ENCODE measurements around the gene TMEM185B.

TMEM185B gene

DNA sequence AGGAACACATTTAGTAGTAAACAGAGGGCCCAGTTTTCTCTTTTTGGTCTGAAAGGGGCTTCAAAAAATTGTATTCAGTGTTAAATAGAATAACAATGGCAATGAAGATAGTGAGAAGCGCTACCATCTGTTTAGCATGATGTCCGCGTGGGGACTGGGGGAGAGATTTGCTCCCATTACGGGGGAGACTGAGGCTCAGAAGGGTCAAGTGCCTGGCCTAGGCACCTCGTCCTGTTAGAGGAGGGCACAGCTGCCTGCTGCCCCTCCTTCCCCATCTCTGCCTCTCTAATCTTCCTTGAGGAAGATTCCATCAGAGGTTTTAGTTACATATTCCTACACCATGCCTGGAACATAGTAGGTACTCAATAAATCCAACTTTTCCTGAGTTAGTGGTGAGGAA, 10.1 kb upstream of the TMEM185B start:
- TF ChIP-seq, protein P1, sequence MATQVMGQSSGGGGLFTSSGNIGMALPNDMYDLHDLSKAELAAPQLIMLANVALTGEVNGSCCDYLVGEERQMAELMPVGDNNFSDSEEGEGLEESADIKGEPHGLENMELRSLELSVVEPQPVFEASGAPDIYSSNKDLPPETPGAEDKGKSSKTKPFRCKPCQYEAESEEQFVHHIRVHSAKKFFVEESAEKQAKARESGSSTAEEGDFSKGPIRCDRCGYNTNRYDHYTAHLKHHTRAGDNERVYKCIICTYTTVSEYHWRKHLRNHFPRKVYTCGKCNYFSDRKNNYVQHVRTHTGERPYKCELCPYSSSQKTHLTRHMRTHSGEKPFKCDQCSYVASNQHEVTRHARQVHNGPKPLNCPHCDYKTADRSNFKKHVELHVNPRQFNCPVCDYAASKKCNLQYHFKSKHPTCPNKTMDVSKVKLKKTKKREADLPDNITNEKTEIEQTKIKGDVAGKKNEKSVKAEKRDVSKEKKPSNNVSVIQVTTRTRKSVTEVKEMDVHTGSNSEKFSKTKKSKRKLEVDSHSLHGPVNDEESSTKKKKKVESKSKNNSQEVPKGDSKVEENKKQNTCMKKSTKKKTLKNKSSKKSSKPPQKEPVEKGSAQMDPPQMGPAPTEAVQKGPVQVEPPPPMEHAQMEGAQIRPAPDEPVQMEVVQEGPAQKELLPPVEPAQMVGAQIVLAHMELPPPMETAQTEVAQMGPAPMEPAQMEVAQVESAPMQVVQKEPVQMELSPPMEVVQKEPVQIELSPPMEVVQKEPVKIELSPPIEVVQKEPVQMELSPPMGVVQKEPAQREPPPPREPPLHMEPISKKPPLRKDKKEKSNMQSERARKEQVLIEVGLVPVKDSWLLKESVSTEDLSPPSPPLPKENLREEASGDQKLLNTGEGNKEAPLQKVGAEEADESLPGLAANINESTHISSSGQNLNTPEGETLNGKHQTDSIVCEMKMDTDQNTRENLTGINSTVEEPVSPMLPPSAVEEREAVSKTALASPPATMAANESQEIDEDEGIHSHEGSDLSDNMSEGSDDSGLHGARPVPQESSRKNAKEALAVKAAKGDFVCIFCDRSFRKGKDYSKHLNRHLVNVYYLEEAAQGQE (IDR thresholded peaks at IDR 0.05; ENCODE audit: insufficient replicate concordance, low read depth) = no peak
- DNase-seq (ENCODE audit: low read depth in 1 of 2, low spot score in 1 of 2) = no peak
- Histone ChIP-seq H3K27me3 (ENCODE audit: insufficient read depth, poor library complexity, severe bottlenecking) (no peaks in the 10 kb centered on the region), H3K4me3 (replicated peaks; ENCODE audit: insufficient read depth, low read length) (no peak overlapping the region), H3K27ac (replicated peaks) (no peak overlapping the region)

DNA sequence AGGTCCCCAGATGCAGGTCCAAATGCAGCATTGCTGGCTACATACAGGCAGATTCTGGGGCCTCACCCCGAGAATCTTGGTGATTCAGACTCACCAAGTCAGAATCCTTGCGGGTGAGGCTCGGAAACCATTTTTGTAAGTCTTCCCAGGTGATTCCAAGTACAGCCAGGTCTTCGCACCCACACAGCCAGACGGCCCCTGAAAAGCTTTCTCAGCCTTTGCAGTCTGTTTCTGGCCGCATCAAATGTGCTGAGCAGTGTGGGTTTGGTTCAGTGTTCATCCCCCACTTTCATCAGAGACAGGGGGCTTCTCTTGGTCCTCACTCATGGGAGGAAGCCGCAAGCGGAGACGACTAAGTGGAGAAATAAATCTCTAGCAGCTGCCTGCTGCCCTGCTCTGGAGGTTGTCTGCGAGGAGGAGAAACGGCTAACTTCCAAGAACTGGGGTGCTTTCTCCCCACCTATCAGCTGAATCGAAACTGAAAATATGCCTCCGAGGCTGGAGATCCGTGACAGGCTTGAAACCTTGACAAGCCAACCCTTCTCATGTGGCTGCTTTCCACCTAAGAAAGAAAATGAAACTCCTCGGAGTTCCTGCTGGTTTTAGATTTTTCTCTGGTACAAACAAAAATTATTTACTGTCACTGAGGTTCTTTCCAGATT, 8.9 kb upstream of the TMEM185B start:
- H3K27ac ChIP-seq (replicated peaks) = no peak overlapping the region
- DNase-seq (ENCODE audit: low read depth in 1 of 2, low spot score in 1 of 2) = no peak
- no peaks in the 10 kb centered on the region for H3K27me3 ChIP-seq (ENCODE audit: insufficient read depth, poor library complexity, severe bottlenecking)
- no peak overlapping the region for H3K4me3 ChIP-seq (replicated peaks; ENCODE audit: insufficient read depth, low read length)
- TF ChIP-seq, protein P1 (IDR thresholded peaks at IDR 0.05; ENCODE audit: insufficient replicate concordance, low read depth) = no peak
- TF ChIP-seq GABPA (IDR thresholded peaks at IDR 0.05; ENCODE audit: low read depth) (no peak), POLR2AphosphoS5 (IDR thresholded peaks at IDR 0.05; ENCODE audit: low read depth) (no peak), SPI1 (IDR thresholded peaks at IDR 0.05; ENCODE audit: borderline replicate concordance, low read depth) (no peak)
- TF ChIP-seq, protein P2, sequence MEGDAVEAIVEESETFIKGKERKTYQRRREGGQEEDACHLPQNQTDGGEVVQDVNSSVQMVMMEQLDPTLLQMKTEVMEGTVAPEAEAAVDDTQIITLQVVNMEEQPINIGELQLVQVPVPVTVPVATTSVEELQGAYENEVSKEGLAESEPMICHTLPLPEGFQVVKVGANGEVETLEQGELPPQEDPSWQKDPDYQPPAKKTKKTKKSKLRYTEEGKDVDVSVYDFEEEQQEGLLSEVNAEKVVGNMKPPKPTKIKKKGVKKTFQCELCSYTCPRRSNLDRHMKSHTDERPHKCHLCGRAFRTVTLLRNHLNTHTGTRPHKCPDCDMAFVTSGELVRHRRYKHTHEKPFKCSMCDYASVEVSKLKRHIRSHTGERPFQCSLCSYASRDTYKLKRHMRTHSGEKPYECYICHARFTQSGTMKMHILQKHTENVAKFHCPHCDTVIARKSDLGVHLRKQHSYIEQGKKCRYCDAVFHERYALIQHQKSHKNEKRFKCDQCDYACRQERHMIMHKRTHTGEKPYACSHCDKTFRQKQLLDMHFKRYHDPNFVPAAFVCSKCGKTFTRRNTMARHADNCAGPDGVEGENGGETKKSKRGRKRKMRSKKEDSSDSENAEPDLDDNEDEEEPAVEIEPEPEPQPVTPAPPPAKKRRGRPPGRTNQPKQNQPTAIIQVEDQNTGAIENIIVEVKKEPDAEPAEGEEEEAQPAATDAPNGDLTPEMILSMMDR (IDR thresholded peaks at IDR 0.05; ENCODE audit: insufficient read depth, low read length) = no peak

DNA sequence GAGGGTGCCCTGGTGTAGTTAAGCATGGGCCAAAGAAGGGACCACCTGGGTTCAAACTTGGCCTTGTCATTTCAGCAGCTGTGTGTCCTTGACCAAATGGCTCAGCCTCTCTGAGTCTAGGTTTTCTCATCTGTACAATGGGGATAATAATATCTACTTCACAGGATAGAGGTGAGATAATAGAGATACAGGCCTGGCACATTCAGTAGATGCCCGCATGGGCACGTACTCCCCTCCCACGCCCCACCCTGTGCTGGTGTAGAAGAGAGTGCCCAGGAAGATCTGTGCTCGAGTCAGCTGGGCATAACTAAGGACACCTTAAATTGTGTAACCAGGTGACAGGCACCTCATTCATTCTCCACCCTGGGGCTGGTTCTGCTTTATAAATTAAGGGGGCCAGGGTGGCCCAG, 8.4 kb upstream of the TMEM185B start:
- H3K27me3 ChIP-seq (ENCODE audit: insufficient read depth, poor library complexity, severe bottlenecking) = no peaks in the 10 kb centered on the region
- no peak overlapping the region for H3K27ac ChIP-seq (replicated peaks)
- TF ChIP-seq, protein P2 (IDR thresholded peaks at IDR 0.05; ENCODE audit: insufficient read depth, low read length) = no peak
- TF ChIP-seq GABPA (IDR thresholded peaks at IDR 0.05; ENCODE audit: low read depth) = no peak
- TF ChIP-seq SPI1 (IDR thresholded peaks at IDR 0.05; ENCODE audit: borderline replicate concordance, low read depth) = no peak
- TF ChIP-seq, protein P1 (IDR thresholded peaks at IDR 0.05; ENCODE audit: insufficient replicate concordance, low read depth) = no peak
- no peak for TF ChIP-seq POLR2AphosphoS5 (IDR thresholded peaks at IDR 0.05; ENCODE audit: low read depth)
- H3K4me3 ChIP-seq (replicated peaks; ENCODE audit: insufficient read depth, low read length) = no peak overlapping the region
- no peak for DNase-seq (ENCODE audit: low read depth in 1 of 2, low spot score in 1 of 2)

All from HL-60 (cell line).